AG20443 (cell line): Measurements from ENCODE around the gene C11orf91.
"Not testable (repeated sequence)": the region's sequence is repeated elsewhere in the genome, so short reads cannot be mapped to it uniquely, and the experiment has no call there.

ENCODE experiments used
- DNase-seq: peaks from one replicate; pipeline ENCODE4 v3.0.0; 2012; ENCODE audit warnings: low spot score, mixed read lengths

Gene C11orf91

GRCh38 chr11:33700502-33701271 is at the start of gene C11orf91:
Gene C11orf91, minus strand, starts transcription at chr11:33700826. Its CDS starts 86 bp downstream, at chr11:33700740.
- peak; percentile 95 for DNase-seq

GRCh38 chr11:33747979-33748378 is 47.4 kb upstream of the C11orf91 start:
- DNase-seq = peak; percentile 26

- DNase-seq = no peak
Measured at GRCh38 chr11:33743291-33743690, 42.7 kb upstream of the C11orf91 start.

GRCh38 chr11:33742249-33742851 is 41.7 kb upstream of the C11orf91 start:
- DNase-seq = peak; percentile 32

- DNase-seq = no peak
Measured at GRCh38 chr11:33741806-33742205, 41.2 kb upstream of the C11orf91 start.

- no peak for DNase-seq
Measured at GRCh38 chr11:33737362-33737821, 36.8 kb upstream of the C11orf91 start.

- peak; percentile 99 for DNase-seq
Measured at GRCh38 chr11:33736148-33736812, 35.7 kb upstream of the C11orf91 start, which contains the start of gene CD59. Gene CD59, minus strand, starts transcription at chr11:33736423. Its CDS starts 13,978 bp downstream, at chr11:33722445.

GRCh38 chr11:33735271-33736147 is 34.9 kb upstream of the C11orf91 start:
- DNase-seq = peak; percentile 20

GRCh38 chr11:33734441-33735270 is 34.0 kb upstream of the C11orf91 start:
- DNase-seq = peak; percentile 29

GRCh38 chr11:33733980-33734379 is 33.4 kb upstream of the C11orf91 start:
- DNase-seq = no peak

- DNase-seq = no peak
Measured at GRCh38 chr11:33731723-33732531, 31.3 kb upstream of the C11orf91 start.

- DNase-seq = no peak
Measured at GRCh38 chr11:33730716-33731115, 30.1 kb upstream of the C11orf91 start.

- DNase-seq = not testable (repeated sequence)
Measured at GRCh38 chr11:33729072-33729664, 28.5 kb upstream of the C11orf91 start.

- DNase-seq = not testable (repeated sequence)
Measured at GRCh38 chr11:33727539-33727938, 26.9 kb upstream of the C11orf91 start.

- no peak for DNase-seq
Measured at GRCh38 chr11:33725496-33725895, 24.9 kb upstream of the C11orf91 start.

- no peak for DNase-seq
Measured at GRCh38 chr11:33724644-33725035, 24.0 kb upstream of the C11orf91 start.

- peak; percentile 79 for DNase-seq
Measured at GRCh38 chr11:33723238-33723881, 22.7 kb upstream of the C11orf91 start.

- peak; percentile 69 for DNase-seq
Measured at GRCh38 chr11:33722590-33723234, 22.1 kb upstream of the C11orf91 start.
